Measurements from ENCODE around the gene F8.

DNA sequence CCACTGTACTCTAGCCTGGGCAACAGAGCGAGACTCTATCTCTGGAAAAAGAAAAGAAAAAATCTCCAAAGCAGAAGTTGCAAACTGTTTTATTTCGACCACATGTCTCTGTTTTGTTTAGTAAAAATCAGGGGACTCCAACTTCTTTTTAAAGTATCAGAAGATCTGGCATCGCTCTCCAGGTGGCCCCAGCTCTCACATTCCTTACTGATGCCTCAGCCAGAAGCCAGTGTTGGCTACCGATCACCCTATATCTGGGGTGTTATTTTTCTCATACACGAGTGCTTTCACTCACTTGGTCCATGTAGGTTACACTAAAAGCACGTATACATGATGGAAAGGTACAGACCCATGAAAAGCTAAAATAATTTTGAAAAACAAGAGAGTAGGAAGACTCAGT lies 225.5 kb downstream of the F8 start:
- no peak for TF ChIP-seq POLR2AphosphoS5 (IDR thresholded peaks at IDR 0.05)
- TF ChIP-seq, protein P1, sequence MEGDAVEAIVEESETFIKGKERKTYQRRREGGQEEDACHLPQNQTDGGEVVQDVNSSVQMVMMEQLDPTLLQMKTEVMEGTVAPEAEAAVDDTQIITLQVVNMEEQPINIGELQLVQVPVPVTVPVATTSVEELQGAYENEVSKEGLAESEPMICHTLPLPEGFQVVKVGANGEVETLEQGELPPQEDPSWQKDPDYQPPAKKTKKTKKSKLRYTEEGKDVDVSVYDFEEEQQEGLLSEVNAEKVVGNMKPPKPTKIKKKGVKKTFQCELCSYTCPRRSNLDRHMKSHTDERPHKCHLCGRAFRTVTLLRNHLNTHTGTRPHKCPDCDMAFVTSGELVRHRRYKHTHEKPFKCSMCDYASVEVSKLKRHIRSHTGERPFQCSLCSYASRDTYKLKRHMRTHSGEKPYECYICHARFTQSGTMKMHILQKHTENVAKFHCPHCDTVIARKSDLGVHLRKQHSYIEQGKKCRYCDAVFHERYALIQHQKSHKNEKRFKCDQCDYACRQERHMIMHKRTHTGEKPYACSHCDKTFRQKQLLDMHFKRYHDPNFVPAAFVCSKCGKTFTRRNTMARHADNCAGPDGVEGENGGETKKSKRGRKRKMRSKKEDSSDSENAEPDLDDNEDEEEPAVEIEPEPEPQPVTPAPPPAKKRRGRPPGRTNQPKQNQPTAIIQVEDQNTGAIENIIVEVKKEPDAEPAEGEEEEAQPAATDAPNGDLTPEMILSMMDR (IDR thresholded peaks at IDR 0.05), result no peak
- no peak for TF ChIP-seq POLR2A (IDR thresholded peaks at IDR 0.05)
